T47D (cell line): ENCODE results near the gene ADGRL3.
"Not testable (repeated sequence)": the region's sequence is repeated elsewhere in the genome, so short reads cannot be mapped to it uniquely, and the experiment has no call there.

ENCODE experiments used
- DNase-seq, 2 experiments: peaks; one replicate each; pipeline versions ENCODE4 v3.0.0 to v3.0.0-alpha.2; 2011 to 2012; ENCODE audit warnings: low read depth in 1 of 2, low spot score in 1 of 2
- JUND ChIP-seq: IDR thresholded peaks from 2 replicates; pipeline ENCODE4 v1.6.1; 2012; ENCODE audit warnings: low read depth
- in situ Hi-C: cut with HindIII; loops from 2 replicates; pipeline ENCODE4 v1.10.0; 2016; ENCODE audit warnings: low sequenced_read_pairs, low pct_unique_long_range_greater_than_20kb

The ADGRL3 gene

DNA sequence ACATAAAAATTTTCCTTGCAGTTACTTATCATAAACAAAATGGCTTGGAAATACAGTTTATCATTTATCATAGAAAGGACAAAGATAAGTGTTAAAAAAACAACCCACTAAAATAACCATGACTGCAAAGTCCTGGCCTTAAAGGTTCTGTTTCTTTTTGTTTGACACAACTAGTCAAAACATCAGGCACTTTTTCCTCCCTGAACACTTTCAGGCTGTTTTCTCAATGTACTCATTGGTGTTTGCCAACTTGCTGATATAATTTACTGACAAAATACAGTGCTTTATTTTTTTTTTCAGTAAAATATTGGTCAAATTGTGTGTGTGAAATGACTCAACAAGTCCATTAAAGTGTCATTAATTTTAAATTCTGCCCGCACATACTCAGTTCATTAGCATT, 156.6 kb downstream of the ADGRL3 start:
- TF ChIP-seq JUND: no peak

DNA sequence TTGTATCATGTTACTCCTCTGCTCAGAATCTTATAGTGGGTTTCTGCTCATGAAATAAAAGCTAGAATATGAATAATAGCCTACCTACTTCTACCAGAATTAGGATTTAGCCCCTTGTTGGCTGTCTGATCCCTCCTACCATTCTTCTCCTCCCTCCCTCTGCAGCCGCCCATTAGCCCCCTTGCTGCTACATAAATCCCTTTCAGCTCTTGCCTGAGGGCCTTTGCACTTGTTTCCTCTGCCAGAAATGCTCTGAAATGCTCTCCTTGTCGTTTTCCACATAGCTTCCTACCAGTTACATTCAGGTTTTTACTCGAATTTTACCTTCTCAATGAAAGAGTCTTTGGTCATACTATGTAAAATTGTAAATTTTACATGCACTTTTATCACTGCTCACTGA, 159.2 kb downstream of the ADGRL3 start:
- TF ChIP-seq JUND: no peak
- in situ Hi-C loops: no loop called here
- no peak for DNase-seq

More for the DNA sequence above, 156.6 kb downstream of the ADGRL3 start:
- no peak for DNase-seq
- in situ Hi-C loops: no loop called here

DNA sequence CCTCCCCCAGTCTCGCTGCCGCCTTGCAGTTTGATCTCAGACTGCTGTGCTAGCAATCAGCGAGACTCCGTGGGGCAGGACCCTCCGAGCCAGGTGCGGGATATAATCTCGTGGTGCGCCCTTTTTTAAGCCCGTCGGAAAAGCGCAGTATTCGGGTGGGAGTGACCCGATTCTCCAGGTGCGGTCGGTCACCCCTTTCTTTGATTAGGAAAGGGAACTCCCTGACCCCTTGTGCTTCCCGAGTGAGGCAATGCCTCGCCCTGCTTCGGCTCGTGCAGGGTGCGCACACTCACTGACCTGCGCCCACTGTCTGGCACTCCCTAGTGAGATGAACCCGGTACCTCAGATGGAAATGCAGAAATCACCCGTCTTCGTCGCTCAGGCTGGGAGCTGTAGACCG, 172.7 kb downstream of the ADGRL3 start:
- in situ Hi-C loops, DNase-seq: not testable (repeated sequence)

DNA sequence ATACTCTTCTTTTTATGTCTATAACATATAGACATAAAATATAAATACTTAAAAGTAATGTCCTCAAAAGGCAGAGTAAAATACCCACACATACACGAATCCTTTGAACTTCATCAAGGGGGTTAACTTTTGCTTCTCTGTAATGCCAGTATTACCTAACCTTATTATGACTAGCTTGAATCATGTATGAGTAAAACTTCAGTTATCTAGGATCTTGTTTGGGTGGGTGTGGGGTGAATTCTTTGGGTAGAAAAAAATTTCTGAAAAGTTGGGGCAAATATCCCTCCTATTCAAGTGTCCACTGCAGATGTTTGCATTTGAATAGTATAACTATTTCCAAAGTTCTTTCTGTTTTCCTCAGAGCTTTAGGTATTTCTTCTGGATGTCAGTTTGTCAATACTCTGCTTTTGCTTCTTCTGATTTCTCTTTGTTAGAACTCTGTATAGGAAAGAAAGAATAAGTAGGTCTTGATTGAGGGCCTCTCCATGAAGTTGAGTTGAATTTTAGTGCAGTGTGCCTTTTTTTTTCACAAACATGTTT, 173.8 kb downstream of the ADGRL3 start:
- TF ChIP-seq JUND: no peak
- DNase-seq: no peak
- in situ Hi-C loops: no loop called here

DNA sequence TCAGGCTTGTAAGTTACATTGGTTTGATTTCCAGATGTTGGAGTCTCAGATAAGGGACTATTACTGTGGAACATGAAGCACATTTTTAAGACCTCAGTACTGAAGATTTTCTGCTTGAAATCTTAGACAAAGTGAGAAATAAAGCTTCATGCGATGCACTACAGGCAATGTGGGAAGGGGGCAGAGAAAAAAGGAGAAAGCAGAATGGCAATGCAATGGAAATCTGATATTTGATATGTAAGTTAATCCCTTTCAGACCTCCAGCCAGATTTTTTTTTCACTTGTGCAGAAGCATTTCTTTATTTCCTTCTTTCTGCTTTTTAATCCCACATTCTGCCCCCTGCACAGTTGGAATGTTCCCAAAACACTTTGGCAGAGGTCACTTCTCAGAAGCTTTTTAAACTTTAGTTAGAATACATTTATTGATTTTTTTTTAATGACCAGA, 174.3 kb downstream of the ADGRL3 start:
- DNase-seq: no peak
- in situ Hi-C loops: no loop called here
- TF ChIP-seq JUND: no peak

DNA sequence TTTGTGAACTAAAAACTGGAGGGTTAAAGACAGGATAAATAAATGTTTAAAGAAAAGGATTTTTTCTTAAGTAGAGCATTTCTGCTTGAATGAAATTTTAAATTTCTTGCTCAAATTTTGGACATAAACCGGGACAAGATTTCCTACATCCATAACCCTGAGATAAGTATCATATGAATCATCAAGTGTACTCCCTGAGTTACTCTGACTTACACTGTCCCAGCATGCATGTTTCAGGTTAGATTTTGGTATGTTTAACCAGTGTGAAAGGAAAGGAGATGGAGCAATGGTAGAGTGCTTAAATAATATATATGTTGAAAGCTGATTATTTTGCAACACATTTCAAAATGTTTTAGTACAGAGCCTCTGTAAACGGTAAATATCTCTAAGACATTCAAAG, 175.2 kb downstream of the ADGRL3 start:
- TF ChIP-seq JUND: no peak
- in situ Hi-C loops: no loop called here
- no peak for DNase-seq

DNA sequence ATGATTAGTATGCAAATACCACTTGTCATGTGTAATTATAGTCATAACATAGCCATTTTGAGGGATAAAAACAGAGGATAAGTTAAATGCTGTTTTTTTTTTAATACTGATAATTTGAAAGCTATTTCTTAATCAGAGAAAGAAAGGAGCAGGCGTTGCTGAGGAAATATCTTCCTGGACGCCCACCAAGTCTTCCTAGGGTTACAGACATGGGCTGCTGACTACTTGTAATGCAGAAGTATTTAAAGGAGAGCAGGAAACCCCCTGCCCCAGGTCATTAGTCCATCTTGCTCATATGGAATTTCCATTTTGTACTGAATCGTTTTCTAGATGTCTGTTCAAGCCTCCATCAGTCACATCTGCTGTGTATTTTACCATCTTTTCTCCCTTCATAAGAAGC, 176.2 kb downstream of the ADGRL3 start:
- in situ Hi-C loops: no loop called here
- no peak for TF ChIP-seq JUND
- no peak for DNase-seq

DNA sequence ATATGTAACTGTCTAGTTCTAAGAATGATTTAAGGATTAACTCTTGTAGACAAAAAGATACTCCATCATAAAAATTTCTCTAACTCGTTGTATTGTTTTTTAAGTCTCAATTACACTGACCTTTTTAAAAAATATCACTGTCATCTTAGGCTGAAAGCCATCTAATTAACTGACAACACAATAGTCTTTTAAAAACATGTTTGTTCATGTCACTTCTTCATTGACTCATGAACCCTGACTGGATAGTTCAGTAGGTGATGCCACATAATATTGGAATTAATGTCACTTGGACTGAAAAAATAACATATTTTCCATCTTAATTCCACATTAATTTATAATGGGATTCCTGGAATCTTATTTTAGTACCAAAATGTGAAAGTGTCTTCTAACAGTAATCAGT, 179.3 kb downstream of the ADGRL3 start:
- in situ Hi-C loops: no loop called here
- no peak for TF ChIP-seq JUND

DNA sequence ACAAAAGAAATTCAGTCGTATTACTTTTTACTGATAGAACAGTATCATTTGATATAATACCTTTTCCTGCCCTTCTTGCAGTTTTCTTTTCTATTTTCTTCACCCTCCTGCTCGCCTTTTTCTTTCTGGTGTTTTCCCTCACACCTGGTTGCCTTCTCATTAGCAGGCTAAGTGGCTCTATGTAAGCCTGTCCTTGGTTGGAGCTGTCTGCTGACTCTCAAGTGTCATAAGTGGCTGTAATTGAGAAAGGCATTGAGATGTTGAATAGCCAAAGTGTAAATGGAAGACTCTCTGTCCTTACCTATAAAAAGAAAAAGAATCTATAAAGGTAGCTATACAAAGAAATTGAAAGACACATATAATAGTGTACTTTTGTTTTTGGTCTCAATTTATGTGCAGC, 180.7 kb downstream of the ADGRL3 start:
- no peak for DNase-seq
- TF ChIP-seq JUND: no peak
- in situ Hi-C loops: no loop called here

More for the DNA sequence above, 179.3 kb downstream of the ADGRL3 start:
- DNase-seq: no peak

DNA sequence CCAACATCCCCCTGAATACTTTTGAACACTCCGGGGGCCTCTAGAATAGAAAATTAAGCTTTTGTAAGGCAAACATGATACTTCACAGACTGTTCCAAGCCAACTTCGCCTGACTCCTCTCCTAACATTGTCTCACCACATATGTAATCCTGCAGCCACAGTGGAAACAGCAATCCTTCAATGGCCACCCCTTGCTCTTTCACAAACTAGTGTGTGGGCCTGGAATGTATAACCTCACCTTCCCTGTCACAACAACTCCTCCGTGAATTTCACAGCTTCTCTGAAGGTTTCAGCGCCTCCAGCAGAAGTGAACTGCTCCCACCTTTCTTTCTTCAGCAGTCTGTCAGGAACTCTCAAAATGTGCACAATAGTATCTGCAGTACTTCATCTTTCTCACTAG, 185.1 kb downstream of the ADGRL3 start:
- TF ChIP-seq JUND: no peak
- DNase-seq: no peak
- in situ Hi-C loops: no loop called here

DNA sequence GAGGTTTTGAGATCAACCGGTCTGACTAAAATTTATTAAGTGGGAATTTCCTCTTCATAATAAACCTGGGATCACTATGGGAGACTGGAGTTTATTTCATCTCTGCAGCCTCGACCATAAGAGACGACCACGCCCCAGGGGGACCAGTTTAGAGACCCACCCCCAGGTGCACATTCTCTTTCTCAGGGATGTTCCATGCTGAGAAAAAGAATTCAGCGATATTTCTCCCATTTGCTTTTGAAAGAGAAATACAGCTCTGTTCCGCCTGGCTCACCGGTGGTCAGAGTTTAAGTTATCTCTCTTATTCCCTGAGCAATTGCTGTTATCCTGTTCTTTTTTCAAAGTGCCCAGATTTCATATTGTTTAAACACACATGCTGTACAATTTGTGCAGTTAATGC, 187.2 kb downstream of the ADGRL3 start:
- in situ Hi-C loops, DNase-seq: not testable (repeated sequence)

DNA sequence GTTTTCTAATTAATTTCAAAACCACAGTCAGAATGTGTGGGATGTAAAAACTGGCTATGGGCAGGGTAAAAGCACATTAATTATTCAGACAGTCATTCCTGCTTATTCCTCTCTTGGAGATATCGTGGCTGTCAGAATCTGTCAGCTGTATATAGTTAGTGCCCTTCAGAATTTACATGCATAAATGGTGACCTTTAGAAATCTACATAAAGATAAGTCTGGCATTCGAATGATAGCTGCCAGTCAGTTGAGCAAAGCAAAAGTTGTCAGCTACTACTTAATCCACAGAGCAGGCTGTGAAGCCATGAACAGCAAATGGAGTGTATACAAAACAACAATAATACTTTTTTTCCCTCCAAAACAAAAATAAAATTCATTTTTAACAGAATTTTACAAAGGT, 189.5 kb downstream of the ADGRL3 start:
- no peak for DNase-seq
- TF ChIP-seq JUND: no peak
- in situ Hi-C loops: no loop called here

DNA sequence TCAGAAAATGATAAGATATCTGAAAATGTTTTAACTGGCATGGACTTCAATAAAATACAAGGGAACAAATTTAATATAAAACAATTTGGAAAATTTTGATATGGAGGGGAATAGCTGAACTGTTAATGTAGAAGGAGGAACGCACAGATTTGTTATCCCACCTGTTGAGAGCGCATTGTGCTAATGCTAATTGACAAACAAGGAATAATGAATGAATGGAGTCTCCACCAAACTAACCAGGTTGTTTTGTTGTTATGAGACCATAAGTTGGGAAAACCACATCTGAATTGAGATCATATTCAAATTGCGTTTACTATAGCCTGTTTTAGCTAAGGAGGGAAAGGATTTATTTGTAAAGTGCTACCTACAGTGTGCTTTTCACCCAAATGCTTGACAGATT, 195.6 kb downstream of the ADGRL3 start:
- no peak for TF ChIP-seq JUND

DNA sequence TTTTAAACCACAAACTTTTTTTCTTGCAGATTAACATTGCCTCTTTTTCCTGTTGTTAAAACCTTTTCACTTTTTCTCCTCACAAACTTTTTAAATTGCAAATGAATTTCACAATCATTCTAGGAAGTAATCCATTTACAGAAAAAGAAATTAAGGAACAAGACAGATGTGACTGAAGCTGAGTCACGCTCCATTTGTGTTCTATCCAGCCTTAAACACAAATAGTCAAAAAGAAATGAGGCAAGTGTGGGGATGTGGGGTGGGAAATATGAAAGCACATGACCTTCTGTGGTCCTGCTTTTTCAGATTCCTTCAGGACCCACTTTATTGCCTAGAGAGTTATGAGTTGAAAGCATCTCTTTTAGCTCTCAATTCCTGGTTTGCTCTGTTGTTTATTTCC, 197.0 kb downstream of the ADGRL3 start:
- TF ChIP-seq JUND: no peak
- in situ Hi-C loops: no loop called here
- no peak for DNase-seq

More for the DNA sequence above, 195.6 kb downstream of the ADGRL3 start:
- DNase-seq: no peak
- in situ Hi-C loops: no loop called here
